Cerebellar nuclear complex (tissue), 1 donor: ENCODE measurements around the gene TAF1C.
A peak's percentile ranks its signal among the peaks of the same experiment; 100 is the strongest.

Source experiments
- DNase-seq, 2 experiments: peaks; one replicate each; lab custom pipeline; 2025; lab: John Stamatoyannopoulos, UW

Gene TAF1C

DNA sequence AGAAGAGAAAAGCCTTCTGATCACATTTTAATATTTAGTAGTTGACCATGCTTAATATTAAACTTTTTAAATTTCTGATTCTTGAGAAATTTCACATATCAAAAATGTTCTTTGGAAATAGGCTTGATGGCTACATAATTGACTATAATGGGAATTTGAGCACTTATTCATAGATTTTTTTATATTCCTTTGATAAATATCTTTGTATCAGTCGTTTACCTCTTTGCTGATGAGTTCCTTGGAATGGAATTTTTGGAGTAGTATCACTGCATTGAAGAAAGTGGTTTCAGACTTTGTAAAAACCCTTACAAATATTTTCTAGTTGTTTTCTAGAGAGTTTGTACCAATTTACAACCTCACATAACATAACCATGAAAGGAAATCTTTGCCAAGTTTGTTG, 27.1 kb downstream of the TAF1C start:
- DNase-seq = no peak

DNA sequence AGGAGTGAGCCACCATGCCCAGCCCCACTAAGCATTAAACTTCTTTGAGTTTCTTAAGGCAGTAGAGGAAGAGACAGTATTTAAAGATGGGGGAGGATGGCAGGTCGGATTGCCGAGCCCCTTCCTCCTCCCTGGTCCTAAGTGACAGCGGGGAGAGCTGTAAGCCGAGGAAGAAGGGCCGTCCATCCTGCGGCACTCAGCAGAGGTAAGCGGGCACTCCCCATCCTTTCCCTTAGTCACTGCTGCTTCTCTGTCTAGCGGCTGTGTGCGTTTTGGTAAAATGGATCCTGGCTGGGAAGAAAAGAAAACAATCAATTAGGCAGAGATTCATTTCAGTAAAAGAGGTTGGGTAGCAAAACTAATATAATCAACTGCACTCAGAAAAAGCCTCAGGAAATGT, 27.9 kb downstream of the TAF1C start:
- no peak for DNase-seq

GRCh38 chr16:84156342-84156784, 30.5 kb downstream of the TAF1C start:
- no peak for DNase-seq

DNA sequence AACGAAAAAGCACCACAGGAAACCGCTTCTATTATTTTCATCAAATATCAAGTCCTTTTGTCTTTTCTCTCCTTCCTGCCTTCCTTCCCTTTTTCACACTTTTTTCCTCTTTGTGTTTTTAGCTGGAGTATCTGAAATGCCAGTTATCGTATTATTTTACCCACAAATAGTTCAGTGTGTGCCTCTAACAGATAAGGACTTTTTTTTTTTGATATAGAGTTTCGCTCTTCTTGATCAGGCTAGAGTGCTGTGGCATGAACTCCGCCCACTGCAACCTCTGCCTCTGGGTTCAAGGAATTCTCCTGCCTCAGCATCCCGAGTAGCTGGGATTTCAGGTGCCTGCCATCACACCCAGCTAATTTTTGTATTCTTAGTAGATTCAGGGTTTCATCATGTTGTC, 31.1 kb downstream of the TAF1C start:
- DNase-seq = no peak

DNA sequence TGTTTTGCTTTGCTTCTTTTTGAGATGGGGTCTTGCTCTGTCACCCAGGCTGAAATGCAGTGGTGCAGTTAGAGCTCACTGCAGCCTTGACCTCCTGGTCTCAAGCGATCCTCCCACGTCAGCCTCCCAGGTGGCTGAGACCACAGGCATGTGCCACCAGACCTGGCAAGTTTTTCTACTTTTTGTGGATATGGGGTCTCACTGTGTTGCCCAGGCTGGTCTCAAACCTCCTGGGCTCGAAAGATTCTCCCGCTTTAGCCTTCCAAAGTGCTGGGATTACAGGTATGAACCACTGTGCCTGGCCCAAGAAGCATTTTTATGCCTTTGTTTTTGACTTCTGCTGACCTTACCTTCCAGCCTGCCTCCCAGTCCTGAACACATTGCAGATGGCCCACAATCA, 31.6 kb downstream of the TAF1C start:
- no peak for DNase-seq

DNA sequence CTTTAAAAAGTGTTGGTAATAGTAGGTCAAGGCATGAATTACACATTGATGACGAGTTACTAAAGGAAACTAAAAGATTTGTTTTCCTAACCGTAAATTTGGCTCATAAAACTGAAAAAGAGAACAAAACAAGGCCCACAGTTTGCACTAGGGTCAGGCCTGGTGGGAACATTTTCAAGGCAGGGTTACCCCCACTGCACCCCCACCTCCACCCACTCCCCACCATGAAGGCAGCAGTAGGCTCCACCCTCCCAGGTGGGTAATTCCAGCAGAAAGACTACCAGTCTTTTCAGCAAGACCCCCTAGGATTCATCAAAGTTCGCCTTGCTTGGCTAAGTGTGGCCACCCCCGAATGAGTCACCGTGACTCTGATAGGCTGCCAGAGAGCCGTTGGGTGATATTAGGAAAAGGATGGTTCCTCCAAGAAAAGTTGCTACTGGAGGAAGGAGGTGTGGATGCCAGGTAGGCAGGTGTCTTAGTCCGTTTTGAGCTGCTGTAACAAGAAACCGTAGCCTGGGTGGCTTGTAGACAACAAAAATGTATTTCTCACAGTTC, 33.1 kb downstream of the TAF1C start:
- no peak for DNase-seq

DNA sequence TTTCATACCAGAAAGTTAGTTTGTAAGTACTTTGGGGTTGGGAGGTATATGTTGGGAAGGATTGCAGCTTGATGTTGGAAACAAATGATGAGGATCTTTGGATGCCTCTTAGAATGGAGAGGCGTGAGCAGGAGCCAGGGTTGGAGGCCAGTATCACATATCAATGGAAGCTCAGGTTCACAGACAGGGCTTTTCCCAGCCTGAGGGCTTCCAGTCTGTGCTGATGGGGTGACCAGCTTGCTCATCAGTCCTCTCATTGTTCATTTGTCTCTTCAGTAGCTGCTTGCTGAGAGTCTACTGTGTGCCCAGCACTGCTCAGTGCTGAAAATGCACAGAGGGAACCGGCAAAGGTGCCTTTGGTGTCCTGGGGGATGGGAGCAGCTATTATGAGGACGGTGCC, 35.9 kb downstream of the TAF1C start:
- DNase-seq = no peak

DNA sequence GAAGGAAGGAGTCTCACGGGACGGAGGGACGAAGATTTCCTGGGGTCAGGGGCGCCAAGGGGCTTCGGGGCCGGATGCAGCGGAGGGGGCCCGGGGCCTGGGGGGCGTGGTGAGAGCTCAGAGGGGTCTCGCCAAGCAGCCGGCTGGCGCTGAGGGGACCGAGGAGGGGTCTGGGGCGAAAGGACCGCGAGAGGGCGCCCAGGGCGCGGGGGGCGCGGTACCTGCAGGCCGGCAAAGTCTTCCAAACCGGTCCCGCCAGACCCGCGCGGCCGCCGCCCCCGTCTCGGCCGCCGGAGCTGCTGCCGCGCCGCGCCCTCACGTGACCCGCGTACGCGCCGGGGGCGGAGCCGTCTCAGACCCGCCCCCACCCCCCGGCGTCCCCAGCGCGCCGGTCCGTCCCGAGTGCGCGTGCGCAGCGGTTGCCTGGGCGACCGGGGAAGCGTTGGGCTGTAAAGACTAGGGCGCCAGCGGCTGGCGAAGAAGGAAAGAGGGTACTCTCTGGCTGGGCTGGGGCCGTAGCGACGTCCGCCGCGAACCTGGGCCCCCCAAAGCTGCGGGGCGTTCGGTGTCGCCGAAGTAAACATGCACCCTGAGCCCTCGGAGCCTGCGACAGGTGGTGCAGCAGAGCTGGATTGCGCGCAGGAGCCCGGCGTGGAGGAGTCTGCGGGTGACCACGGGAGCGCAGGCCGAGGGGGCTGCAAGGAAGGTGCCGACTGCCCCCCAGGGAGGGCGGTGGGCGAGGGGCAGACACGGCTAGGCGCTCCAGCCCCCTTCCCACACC, 41.8 kb downstream of the TAF1C start, which contains the start of the genes DNAAF1 and HSDL1:
DNAAF1 (plus strand) TSS at position 450 of the 781 bp plus-strand sequence; CDS start at position 583, 133 bp downstream.
HSDL1 (minus strand) TSS at position 319 of the 781 bp plus-strand sequence. CDS start 13,856 bp downstream, outside the sequence.
- peak in 1 of 2 experiments; percentile 28 for DNase-seq

GRCh38 chr16:84144209-84144858, 42.5 kb downstream of the TAF1C start:
- no peak for DNase-seq

GRCh38 chr16:84143784-84144199, 43.1 kb downstream of the TAF1C start:
- no peak for DNase-seq

- no peak for DNase-seq
These were observed 43.8 kb downstream of the TAF1C start for GRCh38 chr16:84143081-84143480.

DNA sequence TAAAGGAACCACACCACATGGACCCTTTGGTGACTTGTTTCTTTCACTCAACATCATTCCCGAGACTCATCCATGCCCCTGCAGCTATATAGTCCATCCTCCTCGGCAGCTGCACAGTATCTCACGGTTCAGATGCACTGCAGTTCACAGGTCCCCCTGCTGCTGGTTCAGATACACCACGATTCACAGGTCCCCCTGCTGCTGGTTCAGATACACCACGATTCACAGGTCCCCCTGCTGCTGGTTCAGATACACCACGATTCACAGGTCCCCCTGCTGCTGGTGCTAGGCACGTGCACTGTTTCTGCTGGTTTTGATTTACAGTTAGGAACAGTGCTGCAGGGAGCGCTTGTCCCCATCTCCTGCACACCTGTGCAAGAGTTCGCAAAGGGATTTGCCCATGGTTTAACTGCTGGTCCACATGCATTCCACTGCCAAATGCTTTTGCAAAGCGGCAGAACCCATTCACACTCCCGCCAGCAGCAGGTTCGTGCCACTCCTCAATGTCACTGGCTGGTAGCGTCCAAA, 45.6 kb downstream of the TAF1C start:
- DNase-seq = no peak

- no peak for DNase-seq
These were observed 47.1 kb downstream of the TAF1C start for GRCh38 chr16:84139628-84140258.

GRCh38 chr16:84138824-84139627, 47.8 kb downstream of the TAF1C start:
- DNase-seq = no peak

DNA sequence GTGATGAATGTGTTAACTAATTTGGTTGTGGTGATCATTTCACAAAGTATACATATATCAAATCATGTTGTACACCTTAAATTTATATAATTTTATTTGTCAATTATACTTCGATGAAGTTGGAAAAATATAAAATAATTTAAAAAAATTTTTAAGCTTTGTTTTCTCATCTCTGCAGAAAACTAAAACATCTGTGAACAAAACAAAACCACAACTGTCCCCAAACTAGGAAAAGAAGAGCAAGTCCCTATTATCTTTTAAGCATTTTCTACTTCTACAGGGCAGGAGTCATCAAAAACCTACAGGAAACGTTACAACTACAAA, 48.4 kb downstream of the TAF1C start:
- DNase-seq = no peak

GRCh38 chr16:84137769-84138357, 49.0 kb downstream of the TAF1C start:
- no peak for DNase-seq

DNA sequence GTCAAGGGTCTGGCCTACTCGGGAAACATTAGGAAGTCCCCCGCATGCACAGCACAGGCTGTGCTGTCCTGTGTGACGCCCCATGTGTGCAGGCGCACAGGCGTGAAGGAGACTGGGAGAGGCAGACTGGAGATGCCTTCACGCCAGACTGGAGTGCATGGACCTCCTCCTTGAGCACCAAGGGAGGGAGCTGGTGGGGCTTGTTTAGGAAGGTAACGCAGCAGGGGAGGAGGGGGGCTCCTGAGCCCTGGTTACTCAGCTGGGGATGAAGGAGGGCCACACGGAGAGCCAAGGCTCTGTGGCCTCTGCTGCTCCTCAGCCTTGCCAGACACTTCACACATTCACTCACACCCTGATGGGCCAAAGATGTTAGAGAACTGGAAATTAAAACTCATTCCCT, 49.6 kb downstream of the TAF1C start:
- no peak for DNase-seq

GRCh38 chr16:84136331-84137125, 50.3 kb downstream of the TAF1C start:
- no peak for DNase-seq

GRCh38 chr16:84132527-84133285, 54.2 kb downstream of the TAF1C start:
- no peak for DNase-seq

- DNase-seq = no peak
These were observed 55.7 kb downstream of the TAF1C start for GRCh38 chr16:84131117-84131516.
